HG02970 (cell line): ENCODE measurements around the gene MOB3B.
A peak's percentile ranks its signal among the peaks of the same experiment; 100 is the strongest.

Source experiments
- ATAC-seq: cut with Tn5 transposase; IDR thresholded peaks from one replicate; pipeline ENCODE4 v1.9.1; 2021; ENCODE audit warnings: mild to moderate bottlenecking, moderate library complexity, moderate number of reproducible peaks; ENCODE audit not compliant: unreplicated experiment, low FRiP score

MOB3B gene

GRCh38 chr9:27372615-27373014 lies 157.0 kb downstream of the MOB3B start:
- ATAC-seq: no peak

GRCh38 chr9:27371382-27371781 lies 158.2 kb downstream of the MOB3B start:
- no peak for ATAC-seq

GRCh38 chr9:27369591-27369990 lies 160.0 kb downstream of the MOB3B start:
- ATAC-seq: no peak

- no peak for ATAC-seq
Observed at GRCh38 chr9:27368316-27368985, 161.2 kb downstream of the MOB3B start.

GRCh38 chr9:27367921-27368315 lies 161.7 kb downstream of the MOB3B start:
- no peak for ATAC-seq

- peak; percentile 45 for ATAC-seq
Observed at GRCh38 chr9:27367175-27367798, 162.3 kb downstream of the MOB3B start.

- peak; percentile 72 for ATAC-seq
Observed at GRCh38 chr9:27365707-27366376, 163.8 kb downstream of the MOB3B start.

- no peak for ATAC-seq
Observed at GRCh38 chr9:27362447-27363210, 167.0 kb downstream of the MOB3B start.

GRCh38 chr9:27361492-27361891 lies 168.1 kb downstream of the MOB3B start:
- ATAC-seq: no peak

GRCh38 chr9:27359763-27360162 lies 169.9 kb downstream of the MOB3B start:
- no peak for ATAC-seq

- no peak for ATAC-seq
Observed at GRCh38 chr9:27358007-27358406, 171.6 kb downstream of the MOB3B start.

GRCh38 chr9:27356446-27356845 lies 173.2 kb downstream of the MOB3B start:
- ATAC-seq: no peak

GRCh38 chr9:27355166-27355565 lies 174.4 kb downstream of the MOB3B start:
- ATAC-seq: no peak

GRCh38 chr9:27353474-27354229 lies 176.0 kb downstream of the MOB3B start:
- ATAC-seq: peak; percentile 84

GRCh38 chr9:27353166-27353473 lies 176.5 kb downstream of the MOB3B start:
- no peak for ATAC-seq

GRCh38 chr9:27352457-27353165 lies 177.0 kb downstream of the MOB3B start:
- no peak for ATAC-seq

- no peak for ATAC-seq
Observed at GRCh38 chr9:27351438-27351837, 178.2 kb downstream of the MOB3B start.

- no peak for ATAC-seq
Observed at GRCh38 chr9:27350382-27350976, 179.1 kb downstream of the MOB3B start.

GRCh38 chr9:27349698-27350080 lies 179.9 kb downstream of the MOB3B start:
- ATAC-seq: no peak
